Measurements from ENCODE around the gene MXD1. TPM values are rescaled to one million over a fixed set of nuclear protein-coding genes. Genes with fewer than 3 reads are reported as not detected.

MXD1 gene
- total RNA-seq, 1 experiment from 2014 or later: 3.7 TPM

DNA sequence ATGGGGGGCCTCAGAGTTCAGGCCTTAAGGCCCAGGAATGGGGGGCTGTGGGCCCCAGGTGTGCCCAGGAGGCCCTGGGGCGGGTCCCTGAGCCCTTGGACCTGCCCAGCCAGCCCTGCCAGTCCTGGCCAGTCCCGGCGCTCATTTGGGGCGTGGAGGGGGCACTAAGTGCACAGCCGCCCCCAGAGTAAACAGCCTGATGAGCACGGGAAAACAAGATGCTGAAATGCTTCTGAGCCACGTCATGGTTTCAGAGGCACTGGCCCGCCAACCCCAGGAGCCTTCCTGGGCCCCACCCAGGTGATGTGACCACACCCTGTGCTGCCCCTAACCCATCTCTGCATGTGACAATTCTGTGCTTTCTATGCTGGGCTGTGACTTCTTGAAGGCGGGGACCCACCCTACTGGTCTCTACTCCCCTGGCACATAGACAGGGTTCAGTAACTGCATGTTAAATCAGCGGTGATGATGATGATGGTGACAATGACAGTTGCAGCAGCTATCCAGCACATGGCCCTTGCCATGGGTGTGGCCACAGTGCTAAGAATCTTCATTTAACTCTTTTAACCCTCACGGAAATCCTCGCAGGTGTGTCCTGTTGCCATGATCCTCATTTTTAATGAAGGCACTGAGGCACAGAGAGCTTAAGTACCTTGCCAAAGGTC is 74.7 kb downstream of the MXD1 start:
- no peaks in the 10 kb centered on the region; a peak in 1 of 7 replicates for H3K36me3 Mint-ChIP-seq (ENCODE audit: insufficient read depth in 1 of 3, low read depth in 3 of 3)
- Histone ChIP-seq H3K79me1 (ENCODE audit: insufficient read depth, low read depth, low read length, poor library complexity, severe bottlenecking) (no peaks in the 10 kb centered on the region), H2BK20ac (ENCODE audit: low read depth, low read length, poor library complexity, severe bottlenecking) (no peak overlapping the region), H3K4me1 (ENCODE audit: insufficient read depth, low read length) (no peaks in the 10 kb centered on the region), H4K5ac (ENCODE audit: insufficient read length, low read depth, low read length) (no peak overlapping the region), H3T11ph (ENCODE audit: low read length) (no peak overlapping the region), H2AFZ (ENCODE audit: low read length) (no peak overlapping the region), H3K23me2 (ENCODE audit: insufficient read length, low read depth, low read length, poor library complexity, severe bottlenecking) (no peaks in the 10 kb centered on the region), H3K4me2 (ENCODE audit: insufficient read depth, insufficient read length, low read length) (no peak overlapping the region), H4K20me1 (ENCODE audit: control insufficient read depth, insufficient read depth, insufficient read length) (no peaks in the 10 kb centered on the region), H2BK12ac (ENCODE audit: insufficient read length, low read depth, low read length) (no peak overlapping the region), H3K9me3 (ENCODE audit: control insufficient read depth, low read depth, low read length) (no peaks in the 10 kb centered on the region), H3K27ac (ENCODE audit: insufficient read length, low read depth, low read length) (no peak overlapping the region), H3K9ac (ENCODE audit: extremely low read depth, insufficient read length, low read length) (no peak overlapping the region), H3K14ac (ENCODE audit: insufficient read depth, low read length) (no peak overlapping the region), H2AK5ac (ENCODE audit: insufficient read length, low read length) (no peak overlapping the region), H3K27me3 (ENCODE audit: insufficient read depth, low read length) (no peaks in the 10 kb centered on the region), H3K56ac (ENCODE audit: insufficient read length, low read depth, low read length) (no peak overlapping the region), H3K23ac (ENCODE audit: insufficient read length, low read depth, low read length) (no peak overlapping the region), H2BK5ac (ENCODE audit: insufficient read length, low read length) (no peak overlapping the region), H3K18ac (ENCODE audit: insufficient read length, low read depth, low read length) (no peak overlapping the region), H4K91ac (ENCODE audit: insufficient read length, low read depth, low read length) (no peak overlapping the region), H3K4ac (ENCODE audit: low read depth, low read length) (no peak overlapping the region), H2BK15ac (ENCODE audit: low read depth, low read length) (no peak overlapping the region), H4K8ac (replicated peaks; ENCODE audit: insufficient read length, low read depth, low read length) (no peak overlapping the region), H3K79me2 (ENCODE audit: insufficient read depth, low read length) (no peaks in the 10 kb centered on the region), H2BK120ac (ENCODE audit: low read depth, low read length, poor library complexity, severe bottlenecking) (no peak overlapping the region)
- no peaks in the 10 kb centered on the region for H3K9me3 Mint-ChIP-seq
- WGBS (ENCODE audit: extremely low coverage, insufficient read length, low lambda C conversion rate): no CpG with 5 or more reads among the region's 12 CpGs
- H3K4me1 Mint-ChIP-seq: peaks cover 7 to 8% of the 10 kb centered on the region in 2 experiments
- no peak overlapping the region for H3K27ac Mint-ChIP-seq
- no peak overlapping the region for H3K4me3 Mint-ChIP-seq
- no peak for DNase-seq
- H3K27me3 Mint-ChIP-seq (ENCODE audit: low read depth): peaks cover 1% of the 10 kb centered on the region; the same call in 1 of the 2 replicates
- TF ChIP-seq, protein P1, sequence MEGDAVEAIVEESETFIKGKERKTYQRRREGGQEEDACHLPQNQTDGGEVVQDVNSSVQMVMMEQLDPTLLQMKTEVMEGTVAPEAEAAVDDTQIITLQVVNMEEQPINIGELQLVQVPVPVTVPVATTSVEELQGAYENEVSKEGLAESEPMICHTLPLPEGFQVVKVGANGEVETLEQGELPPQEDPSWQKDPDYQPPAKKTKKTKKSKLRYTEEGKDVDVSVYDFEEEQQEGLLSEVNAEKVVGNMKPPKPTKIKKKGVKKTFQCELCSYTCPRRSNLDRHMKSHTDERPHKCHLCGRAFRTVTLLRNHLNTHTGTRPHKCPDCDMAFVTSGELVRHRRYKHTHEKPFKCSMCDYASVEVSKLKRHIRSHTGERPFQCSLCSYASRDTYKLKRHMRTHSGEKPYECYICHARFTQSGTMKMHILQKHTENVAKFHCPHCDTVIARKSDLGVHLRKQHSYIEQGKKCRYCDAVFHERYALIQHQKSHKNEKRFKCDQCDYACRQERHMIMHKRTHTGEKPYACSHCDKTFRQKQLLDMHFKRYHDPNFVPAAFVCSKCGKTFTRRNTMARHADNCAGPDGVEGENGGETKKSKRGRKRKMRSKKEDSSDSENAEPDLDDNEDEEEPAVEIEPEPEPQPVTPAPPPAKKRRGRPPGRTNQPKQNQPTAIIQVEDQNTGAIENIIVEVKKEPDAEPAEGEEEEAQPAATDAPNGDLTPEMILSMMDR (conservative IDR thresholded peaks at IDR 0.05): no peak

Other genes starting within 250 kb of the MXD1 start
- gene ANXA4, start 173.0 kb upstream of the MXD1 start, total RNA-seq (2021): 14.3 and 14.4 TPM in 2 replicates
- 18.6 and 20.6 TPM in 2 replicates for gene GMCL1, start 85.4 kb upstream of the MXD1 start, total RNA-seq (2021)
- 47.1 and 53.8 TPM in 2 replicates for gene SNRNP27, start 21.2 kb upstream of the MXD1 start, total RNA-seq (2021)
- 0.57 and 0.64 TPM in 2 replicates for gene ASPRV1, start 46.5 kb downstream of the MXD1 start, total RNA-seq (2021)
- 457 and 465 TPM in 2 replicates for gene PCBP1, start 172.4 kb downstream of the MXD1 start, total RNA-seq (2021)

All from H9 (cell line).